HL-60 (cell line): ENCODE data around the gene USH2A.

Experiments
- GABPA ChIP-seq: IDR thresholded peaks from 2 replicates; pipeline ENCODE4 v1.6.1; 2012; ENCODE audit warnings: low read depth
- POLR2AphosphoS5 ChIP-seq: IDR thresholded peaks from 2 replicates; pipeline ENCODE4 v1.6.1; 2012; ENCODE audit warnings: low read depth
- SPI1 ChIP-seq: IDR thresholded peaks from 2 replicates; pipeline ENCODE4 v1.6.1; 2012; ENCODE audit warnings: low read depth, mild to moderate bottlenecking, borderline replicate concordance
- TF ChIP-seq, protein P1 (sequence below): IDR thresholded peaks from one replicate; pipeline ENCODE4 v1.5.1; 2011; ENCODE audit warnings: low read length, control low read depth, inconsistent platforms; ENCODE audit not compliant: insufficient read depth
- TF ChIP-seq, protein P2 (sequence below): IDR thresholded peaks from 2 replicates; pipeline ENCODE4 v1.6.1; 2012; ENCODE audit warnings: low read depth; ENCODE audit not compliant: insufficient replicate concordance

DNA sequence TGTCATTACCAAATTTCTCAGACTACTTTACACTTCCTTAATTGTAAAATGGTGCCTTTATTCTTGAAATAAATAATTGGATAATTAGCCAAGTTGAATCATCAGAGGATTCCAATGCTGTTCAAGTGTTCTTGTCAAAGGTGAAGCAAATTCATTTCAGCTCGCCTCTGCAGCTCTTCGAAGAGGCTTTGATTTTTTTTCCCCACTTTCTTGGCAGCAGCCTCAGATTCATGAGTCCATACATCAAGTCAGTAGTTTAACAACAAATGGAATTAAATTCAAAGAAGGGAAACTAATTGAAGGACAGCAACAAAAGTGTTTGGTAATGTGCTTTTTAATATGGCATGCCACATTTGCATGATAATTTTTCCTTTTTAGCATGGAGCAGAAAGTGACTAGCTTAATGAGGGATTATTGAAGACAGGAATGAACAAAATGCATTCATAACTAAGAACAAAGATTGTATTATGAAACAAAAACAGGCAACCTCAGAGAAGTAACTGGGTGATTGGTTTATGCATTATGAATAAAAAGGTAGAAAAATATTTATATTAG, 239.0 kb downstream of the USH2A start:
- TF ChIP-seq, protein P1, sequence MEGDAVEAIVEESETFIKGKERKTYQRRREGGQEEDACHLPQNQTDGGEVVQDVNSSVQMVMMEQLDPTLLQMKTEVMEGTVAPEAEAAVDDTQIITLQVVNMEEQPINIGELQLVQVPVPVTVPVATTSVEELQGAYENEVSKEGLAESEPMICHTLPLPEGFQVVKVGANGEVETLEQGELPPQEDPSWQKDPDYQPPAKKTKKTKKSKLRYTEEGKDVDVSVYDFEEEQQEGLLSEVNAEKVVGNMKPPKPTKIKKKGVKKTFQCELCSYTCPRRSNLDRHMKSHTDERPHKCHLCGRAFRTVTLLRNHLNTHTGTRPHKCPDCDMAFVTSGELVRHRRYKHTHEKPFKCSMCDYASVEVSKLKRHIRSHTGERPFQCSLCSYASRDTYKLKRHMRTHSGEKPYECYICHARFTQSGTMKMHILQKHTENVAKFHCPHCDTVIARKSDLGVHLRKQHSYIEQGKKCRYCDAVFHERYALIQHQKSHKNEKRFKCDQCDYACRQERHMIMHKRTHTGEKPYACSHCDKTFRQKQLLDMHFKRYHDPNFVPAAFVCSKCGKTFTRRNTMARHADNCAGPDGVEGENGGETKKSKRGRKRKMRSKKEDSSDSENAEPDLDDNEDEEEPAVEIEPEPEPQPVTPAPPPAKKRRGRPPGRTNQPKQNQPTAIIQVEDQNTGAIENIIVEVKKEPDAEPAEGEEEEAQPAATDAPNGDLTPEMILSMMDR, result no peak
- TF ChIP-seq POLR2AphosphoS5 (no peak), GABPA (no peak), SPI1 (no peak)
- TF ChIP-seq, protein P2, sequence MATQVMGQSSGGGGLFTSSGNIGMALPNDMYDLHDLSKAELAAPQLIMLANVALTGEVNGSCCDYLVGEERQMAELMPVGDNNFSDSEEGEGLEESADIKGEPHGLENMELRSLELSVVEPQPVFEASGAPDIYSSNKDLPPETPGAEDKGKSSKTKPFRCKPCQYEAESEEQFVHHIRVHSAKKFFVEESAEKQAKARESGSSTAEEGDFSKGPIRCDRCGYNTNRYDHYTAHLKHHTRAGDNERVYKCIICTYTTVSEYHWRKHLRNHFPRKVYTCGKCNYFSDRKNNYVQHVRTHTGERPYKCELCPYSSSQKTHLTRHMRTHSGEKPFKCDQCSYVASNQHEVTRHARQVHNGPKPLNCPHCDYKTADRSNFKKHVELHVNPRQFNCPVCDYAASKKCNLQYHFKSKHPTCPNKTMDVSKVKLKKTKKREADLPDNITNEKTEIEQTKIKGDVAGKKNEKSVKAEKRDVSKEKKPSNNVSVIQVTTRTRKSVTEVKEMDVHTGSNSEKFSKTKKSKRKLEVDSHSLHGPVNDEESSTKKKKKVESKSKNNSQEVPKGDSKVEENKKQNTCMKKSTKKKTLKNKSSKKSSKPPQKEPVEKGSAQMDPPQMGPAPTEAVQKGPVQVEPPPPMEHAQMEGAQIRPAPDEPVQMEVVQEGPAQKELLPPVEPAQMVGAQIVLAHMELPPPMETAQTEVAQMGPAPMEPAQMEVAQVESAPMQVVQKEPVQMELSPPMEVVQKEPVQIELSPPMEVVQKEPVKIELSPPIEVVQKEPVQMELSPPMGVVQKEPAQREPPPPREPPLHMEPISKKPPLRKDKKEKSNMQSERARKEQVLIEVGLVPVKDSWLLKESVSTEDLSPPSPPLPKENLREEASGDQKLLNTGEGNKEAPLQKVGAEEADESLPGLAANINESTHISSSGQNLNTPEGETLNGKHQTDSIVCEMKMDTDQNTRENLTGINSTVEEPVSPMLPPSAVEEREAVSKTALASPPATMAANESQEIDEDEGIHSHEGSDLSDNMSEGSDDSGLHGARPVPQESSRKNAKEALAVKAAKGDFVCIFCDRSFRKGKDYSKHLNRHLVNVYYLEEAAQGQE, result no peak
